ENCODE measurements around the gene OTULIN.

Gene OTULIN

GRCh38 chr5:14742498-14742897 is 78.0 kb downstream of the OTULIN start:
- no peak for DNase-seq (ENCODE audit: low spot score)

- no peak for DNase-seq (ENCODE audit: low spot score)
Observed at GRCh38 chr5:14743601-14744295, 79.2 kb downstream of the OTULIN start.

- no peak for DNase-seq (ENCODE audit: low spot score)
Observed at GRCh38 chr5:14744296-14745187, 80.0 kb downstream of the OTULIN start.

- no peak for DNase-seq (ENCODE audit: low spot score)
Observed at GRCh38 chr5:14745188-14745563, 80.7 kb downstream of the OTULIN start.

- no peak for DNase-seq (ENCODE audit: low spot score)
Observed at GRCh38 chr5:14745753-14746152, 81.2 kb downstream of the OTULIN start.

- no peak for DNase-seq (ENCODE audit: low spot score)
Observed at GRCh38 chr5:14748180-14748900, 83.8 kb downstream of the OTULIN start.
